Renal cortical epithelial cell (primary cell): Measurements from ENCODE around the gene RPTOR. TPM values are rescaled to one million over a fixed set of nuclear protein-coding genes. Genes with fewer than 3 reads are reported as not detected.

ENCODE experiments used
- DNase-seq: peaks from one replicate; pipeline ENCODE4 v3.0.0-alpha.2; 2011; ENCODE audit warnings: low read depth
- total RNA-seq: library from RNA; depleted of rRNA; stranded (reverse); fragments of >200 nt; gene quantifications from 2 replicates; pipeline ENCODE4 v1.2.3, GENCODE V29; 2014

The RPTOR gene
- total RNA-seq, 1 donor from 2014 or later: 35.5 TPM

- no peak for DNase-seq
These were observed 362.6 kb downstream of the RPTOR start for GRCh38 chr17:80907281-80907680.

GRCh38 chr17:80908211-80908610 is 363.6 kb downstream of the RPTOR start:
- no peak for DNase-seq

GRCh38 chr17:80908776-80909175 is 364.1 kb downstream of the RPTOR start:
- DNase-seq: no peak

GRCh38 chr17:80909635-80910034 is 365.0 kb downstream of the RPTOR start:
- DNase-seq: no peak

- no peak for DNase-seq
These were observed 365.4 kb downstream of the RPTOR start for GRCh38 chr17:80910043-80910442.

GRCh38 chr17:80912476-80912875 is 367.8 kb downstream of the RPTOR start:
- DNase-seq: no peak

GRCh38 chr17:80913928-80914821 is 369.5 kb downstream of the RPTOR start:
- no peak for DNase-seq

GRCh38 chr17:80916246-80916645 is 371.6 kb downstream of the RPTOR start:
- DNase-seq: no peak

- DNase-seq: no peak
These were observed 373.3 kb downstream of the RPTOR start for GRCh38 chr17:80917716-80918560.

- DNase-seq: no peak
These were observed 374.1 kb downstream of the RPTOR start for GRCh38 chr17:80918731-80919130.

GRCh38 chr17:80919331-80920311 is 375.0 kb downstream of the RPTOR start:
- DNase-seq: no peak

GRCh38 chr17:80920441-80920840 is 375.8 kb downstream of the RPTOR start:
- no peak for DNase-seq

- no peak for DNase-seq
These were observed 376.5 kb downstream of the RPTOR start for GRCh38 chr17:80921159-80921558.

- no peak for DNase-seq
These were observed 377.3 kb downstream of the RPTOR start for GRCh38 chr17:80921741-80922579.

GRCh38 chr17:80922580-80923160 is 378.0 kb downstream of the RPTOR start:
- no peak for DNase-seq

GRCh38 chr17:80923211-80924110 is 378.8 kb downstream of the RPTOR start:
- DNase-seq: no peak

GRCh38 chr17:80924111-80924806 is 379.6 kb downstream of the RPTOR start:
- no peak for DNase-seq

GRCh38 chr17:80924807-80925610 is 380.4 kb downstream of the RPTOR start:
- DNase-seq: no peak
